Small intestine (tissue), 7 donors: ENCODE results near the gene ACAP1. TPM values are rescaled to one million over a fixed set of nuclear protein-coding genes. Genes with fewer than 3 reads are reported as not detected.

Source experiments
- DNase-seq, 2 donors: peaks; one replicate each; pipeline versions ENCODE4 v3.0.0 to v3.0.0-alpha.2; 2013
- FAIRE-seq: peaks from 2 replicates; lab custom pipeline; 2012; peaks lifted over from hg19 to GRCh38; lab: Jason Lieb, UNC
- H3K27ac ChIP-seq, 3 donors: one replicate each; pipeline ENCODE4 v1.5.1; 2013; ENCODE audit warnings: low read length in 2 of 3, mild to moderate bottlenecking in 2 of 3, control low read depth in 1 of 3, inconsistent platforms in 1 of 3, low read depth in 1 of 3, moderate library complexity in 1 of 3
- H3K27me3 ChIP-seq, 3 donors: one replicate each; pipeline ENCODE4 v1.6.1; 2013; ENCODE audit warnings: low read length in 3 of 3, inconsistent platforms in 1 of 3; ENCODE audit not compliant: control insufficient read depth in 3 of 3, insufficient read depth in 3 of 3
- H3K36me3 ChIP-seq, 3 donors: one replicate each; pipeline ENCODE4 v1.6.1; 2013; ENCODE audit warnings: low read length in 3 of 3, inconsistent platforms in 1 of 3, low read depth in 1 of 3, mild to moderate bottlenecking in 1 of 3, moderate library complexity in 1 of 3; ENCODE audit not compliant: control insufficient read depth in 3 of 3, insufficient read depth in 2 of 3
- H3K4me1 ChIP-seq, 3 donors: one replicate each; pipeline ENCODE4 v1.6.1; 2013; ENCODE audit warnings: low read length in 2 of 3, inconsistent platforms in 1 of 3, low read depth in 1 of 3, mild to moderate bottlenecking in 1 of 3, moderate library complexity in 1 of 3; ENCODE audit not compliant: control insufficient read depth in 3 of 3, insufficient read depth in 2 of 3
- H3K4me3 ChIP-seq, 3 donors: one replicate each; pipeline ENCODE4 v1.5.1; 2013; ENCODE audit warnings: low read length in 3 of 3, control low read depth in 1 of 3, inconsistent platforms in 1 of 3, low read depth in 1 of 3, mild to moderate bottlenecking in 1 of 3, moderate library complexity in 1 of 3
- H3K9me3 ChIP-seq, 2 donors: one replicate each; pipeline ENCODE4 v1.6.1; 2013; ENCODE audit warnings: low read depth in 1 of 2, low read length in 1 of 2; ENCODE audit not compliant: control insufficient read depth in 2 of 2, insufficient read depth in 1 of 2
- WGBS, 3 donors: extraction: QIAGEN DNeasy Blood & Tissue Kit; methylation state at CpG; one replicate each; pipeline ENCODE4 v1.1.7; 2013; 5-methylcytosine and 5-hydroxymethylcytosine counted together
- polyA plus RNA-seq, 4 donors: library from polyadenylated mRNA; stranded (reverse) in 3 of 4; unstranded in 1 of 4; fragments of 200-250 nt in 3 of 4; fragments of 120-200 nt in 1 of 4; gene quantifications; one replicate each; pipeline versions ENCODE4 v1.2.1 to v1.2.3, GENCODE V29; 2013
- donor health status: healthy with polysubstance abuse.
- donor health status: control.
- donor health status: control.
- donor health status: Bipolar disorder and iron deficiency.
- donor health status: healthy.

Gene ACAP1
- polyA plus RNA-seq, 4 donors, result 3.8 to 43.5 (median 8.5) TPM

DNA sequence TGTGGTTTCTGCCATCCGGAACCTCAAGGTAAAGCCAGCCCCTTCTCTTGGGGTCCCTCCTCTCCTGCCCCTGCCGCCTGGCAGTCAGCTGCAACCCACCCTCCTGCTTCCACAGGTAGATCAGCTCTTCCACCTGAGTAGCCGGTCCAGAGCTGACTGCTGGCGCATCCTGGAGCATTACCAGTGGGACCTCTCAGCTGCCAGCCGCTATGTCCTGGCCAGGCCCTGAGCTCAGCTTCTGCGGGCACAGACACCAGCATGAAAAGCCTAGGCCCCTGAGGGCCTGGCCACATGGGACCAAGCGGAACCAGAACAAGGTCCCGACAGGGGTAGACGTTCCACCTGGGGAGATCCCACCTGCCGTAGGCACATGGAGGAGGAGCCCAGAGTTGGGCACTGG lies 52.5 kb downstream of the ACAP1 start:
- FAIRE-seq (no peak), DNase-seq (no peak)
- peaks cover 0 to 10% (median 0%) of the 10 kb centered on the region in 3 donors for H3K4me1 ChIP-seq
- H3K27me3 ChIP-seq, result peaks cover 0 to 6% (median 0%) of the 10 kb centered on the region in 3 donors
- H3K27ac ChIP-seq, result no peak overlapping the region
- H3K4me3 ChIP-seq, result no peak overlapping the region
- 95 to 97% (median 95%) methylated on average over 9 to 10 of the region's 10 CpGs for WGBS, 3 donors
- no peaks in the 10 kb centered on the region for H3K9me3 ChIP-seq
- H3K36me3 ChIP-seq, result peaks cover 4 to 66% (median 10%) of the 10 kb centered on the region in 3 donors

- FAIRE-seq, result no peak
- WGBS, 3 donors, result 88 to 93% (median 88%) methylated on average over 19 of the region's 19 CpGs
- Histone ChIP-seq H3K9me3 (no peaks in the 10 kb centered on the region), H3K4me3 (no peak overlapping the region), H3K4me1 (peaks cover 0 to 15% (median 0%) of the 10 kb centered on the region in 3 donors), H3K27ac (no peak overlapping the region), H3K36me3 (peaks cover 4 to 62% (median 10%) of the 10 kb centered on the region in 3 donors), H3K27me3 (peaks cover 0 to 6% (median 0%) of the 10 kb centered on the region in 3 donors)
- no peak for DNase-seq
Measured at GRCh38 chr17:7389924-7390910, 53.9 kb downstream of the ACAP1 start.

- no peak for DNase-seq
- WGBS, 3 donors, result 43 to 64% (median 63%) methylated on average over 2 of the region's 2 CpGs
- H3K4me3 ChIP-seq, result no peak overlapping the region
- peaks cover 4 to 57% (median 10%) of the 10 kb centered on the region in 3 donors for H3K36me3 ChIP-seq
- peaks cover 0 to 15% (median 0%) of the 10 kb centered on the region in 3 donors for H3K4me1 ChIP-seq
- no peak overlapping the region for H3K27ac ChIP-seq
- H3K27me3 ChIP-seq, result peaks cover 0 to 6% (median 0%) of the 10 kb centered on the region in 3 donors
- no peaks in the 10 kb centered on the region for H3K9me3 ChIP-seq
- no peak for FAIRE-seq
Measured at GRCh38 chr17:7391307-7391706, 55.0 kb downstream of the ACAP1 start.

- H3K9me3 ChIP-seq, result no peaks in the 10 kb centered on the region
- DNase-seq (peak in 1 of 2 donors; percentile 32), FAIRE-seq (no peak)
- WGBS, 3 donors, result 61 to 75% (median 63%) methylated on average over 20 to 42 of the region's 42 CpGs
- peaks cover 0 to 6% (median 0%) of the 10 kb centered on the region in 3 donors for H3K27me3 ChIP-seq
- peak overlapping the region in 2 of 3 donors; percentile 64 to 83 for H3K4me3 ChIP-seq
- H3K36me3 ChIP-seq, result peaks cover 4 to 40% (median 5%) of the 10 kb centered on the region in 3 donors
- no peak overlapping the region for H3K27ac ChIP-seq
- H3K4me1 ChIP-seq, result peaks cover 0 to 15% (median 0%) of the 10 kb centered on the region in 3 donors
Measured at GRCh38 chr17:7392696-7393612, 56.6 kb downstream of the ACAP1 start.

- 2 to 5% (median 3%) methylated on average over 40 to 48 of the region's 48 CpGs for WGBS, 3 donors
- H3K9me3 ChIP-seq, result no peaks in the 10 kb centered on the region
- DNase-seq, result peak in 1 of 2 donors; percentile 32
- peak overlapping the region in 2 of 3 donors; percentile 53 to 78 for H3K27ac ChIP-seq
- peaks cover 3 to 31% (median 4%) of the 10 kb centered on the region in 3 donors for H3K36me3 ChIP-seq
- no peak for FAIRE-seq
- peak overlapping the region; percentile 64 to 83 (median 80) for H3K4me3 ChIP-seq
- H3K27me3 ChIP-seq, result peaks cover 0 to 6% (median 0%) of the 10 kb centered on the region in 3 donors
- peaks cover 0 to 15% (median 0%) of the 10 kb centered on the region in 3 donors for H3K4me1 ChIP-seq
Measured at GRCh38 chr17:7393613-7394451, 57.5 kb downstream of the ACAP1 start.

- 0 to 1% (median 0%) methylated on average over 32 to 71 of the region's 71 CpGs for WGBS, 3 donors
- FAIRE-seq, result no peak
- peak; percentile 87 to 94 for DNase-seq
Measured at GRCh38 chr17:7394452-7395191, 58.3 kb downstream of the ACAP1 start, which contains the start of gene PLSCR3. Gene PLSCR3 (minus strand): TSS chr17:7394525. CDS start chr17:7394110, 415 bp downstream.

GRCh38 chr17:7396147-7396546 lies 59.8 kb downstream of the ACAP1 start:
- H3K36me3 ChIP-seq, result peaks cover 0 to 8% (median 0%) of the 10 kb centered on the region in 3 donors
- peaks cover 0 to 6% (median 0%) of the 10 kb centered on the region in 3 donors for H3K27me3 ChIP-seq
- DNase-seq, result no peak
- WGBS, 3 donors, result 85 to 95% (median 91%) methylated on average over 4 of the region's 4 CpGs
- no peak for FAIRE-seq
- no peaks in the 10 kb centered on the region for H3K9me3 ChIP-seq
- H3K4me1 ChIP-seq, result peaks cover 0 to 15% (median 0%) of the 10 kb centered on the region in 3 donors
- no peak overlapping the region for H3K27ac ChIP-seq
- no peak overlapping the region for H3K4me3 ChIP-seq

More at GRCh38 chr17:7394452-7395191, 58.3 kb downstream of the ACAP1 start, which contains the start of gene PLSCR3:
- peaks cover 0 to 6% (median 0%) of the 10 kb centered on the region in 3 donors for H3K27me3 ChIP-seq
- peak within 1 kb of the TSS; percentile 78 to 93 (median 92) for H3K27ac ChIP-seq
- H3K9me3 ChIP-seq, result no peaks in the 10 kb centered on the region
- peaks cover 0 to 24% (median 4%) of the 10 kb centered on the region in 3 donors for H3K36me3 ChIP-seq
- peaks cover 0 to 15% (median 0%) of the 10 kb centered on the region in 3 donors for H3K4me1 ChIP-seq
- H3K4me3 ChIP-seq, result peak within 1 kb of the TSS; percentile 64 to 83 (median 80)
